NCI-H128 (cell line): ENCODE results near the gene RIPOR3.
"Not testable (repeated sequence)": the region's sequence is repeated elsewhere in the genome, so short reads cannot be mapped to it uniquely, and the experiment has no call there.

ENCODE experiments used
- DNase-seq: peaks from one replicate; lab custom pipeline; 2025; ENCODE audit not compliant: unreplicated experiment; lab: John Stamatoyannopoulos, UW

RIPOR3 gene

GRCh38 chr20:50663095-50663821 lies 28.1 kb downstream of the RIPOR3 start:
- DNase-seq = no peak

- no peak for DNase-seq
These were observed 31.2 kb downstream of the RIPOR3 start for GRCh38 chr20:50659975-50660670.

- DNase-seq = no peak
These were observed 32.5 kb downstream of the RIPOR3 start for GRCh38 chr20:50658804-50659380.

DNA sequence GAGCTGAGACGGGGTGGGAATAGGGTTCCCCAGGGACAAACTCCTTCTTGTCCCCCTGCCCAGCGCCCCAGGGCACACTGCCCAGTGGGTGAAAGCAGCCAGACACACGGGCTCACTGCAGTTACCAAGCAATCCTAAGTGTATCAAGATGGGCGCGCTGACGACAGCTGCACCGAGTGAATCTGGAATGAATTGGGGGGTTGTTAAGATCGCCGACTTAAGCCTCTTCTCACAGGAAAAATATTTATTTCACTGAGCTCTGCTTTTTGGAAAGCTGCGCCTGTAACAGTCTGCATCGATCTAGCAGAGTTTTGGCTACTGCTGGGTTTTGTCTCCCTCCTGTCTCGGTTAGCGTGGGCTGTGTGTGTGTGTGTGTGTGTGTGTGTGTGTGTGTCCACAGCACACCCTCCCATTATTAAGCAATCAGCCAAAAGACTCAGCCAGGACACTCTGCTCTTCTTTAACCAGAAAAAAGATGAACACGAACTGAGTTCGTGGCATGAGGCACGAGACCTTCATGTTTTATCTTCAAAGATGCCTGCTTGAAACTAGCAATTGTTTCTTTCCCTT lies 35.9 kb downstream of the RIPOR3 start:
- no peak for DNase-seq

DNA sequence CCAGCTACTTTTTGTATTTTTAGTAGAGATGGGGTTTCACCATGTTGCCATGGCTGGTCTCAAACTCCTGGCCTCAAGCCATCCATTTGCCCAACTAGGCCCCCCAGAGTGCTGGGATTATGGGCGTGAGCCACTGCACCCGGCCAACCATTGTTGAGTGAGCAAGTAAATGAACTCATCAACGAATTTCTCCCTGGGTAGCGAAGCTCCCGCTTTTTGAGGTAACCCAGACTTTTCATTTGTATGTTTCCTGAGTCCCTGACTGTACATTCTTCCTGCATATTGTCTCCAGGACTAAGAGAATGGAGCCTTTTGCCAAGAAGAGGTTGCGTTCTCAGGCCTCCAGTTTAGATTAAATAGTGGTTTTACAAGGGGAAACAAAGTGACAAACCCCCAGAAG lies 36.4 kb downstream of the RIPOR3 start:
- no peak for DNase-seq

GRCh38 chr20:50652702-50653294 lies 38.5 kb downstream of the RIPOR3 start:
- no peak for DNase-seq

DNA sequence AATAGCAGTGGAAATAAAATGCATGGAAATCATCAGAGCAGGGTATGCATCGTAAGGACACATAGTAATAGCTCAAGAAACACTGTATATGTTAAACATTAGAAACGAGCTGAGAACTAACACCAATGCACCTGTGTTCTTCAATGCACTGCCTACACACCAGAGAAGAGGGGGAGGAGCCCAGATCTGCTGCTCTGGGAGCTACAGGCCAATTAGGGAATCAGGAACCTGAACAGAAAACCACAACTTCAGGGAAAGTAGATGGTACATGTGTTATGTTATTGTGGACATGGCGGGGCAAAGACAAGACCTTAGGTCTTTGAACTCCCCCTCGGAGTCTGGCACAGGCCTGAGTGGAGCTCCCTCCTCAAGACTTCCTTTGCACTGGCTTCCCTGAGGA lies 39.7 kb downstream of the RIPOR3 start:
- DNase-seq = no peak

DNA sequence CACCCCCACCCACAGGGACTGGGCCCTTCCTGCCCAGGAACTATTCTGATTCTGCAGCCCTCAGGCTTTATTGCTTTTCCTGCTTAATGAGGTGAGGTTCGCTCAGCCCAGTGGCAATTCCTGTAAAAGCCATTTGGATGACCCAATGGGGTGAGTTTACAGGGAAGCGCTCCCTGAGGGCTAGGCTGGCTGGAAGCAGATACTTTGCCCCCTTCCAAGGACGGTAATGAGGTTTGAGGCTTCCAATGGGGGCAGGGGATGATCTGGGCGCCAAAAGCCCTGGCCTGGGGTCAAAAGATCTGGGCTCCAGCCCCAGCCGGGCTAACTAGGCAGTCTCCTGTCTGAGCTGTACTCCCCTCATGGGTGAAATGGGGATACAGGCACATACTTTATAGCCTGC lies 41.8 kb downstream of the RIPOR3 start:
- DNase-seq = no peak

- DNase-seq = no peak
These were observed 42.7 kb downstream of the RIPOR3 start for GRCh38 chr20:50648651-50649050.

DNA sequence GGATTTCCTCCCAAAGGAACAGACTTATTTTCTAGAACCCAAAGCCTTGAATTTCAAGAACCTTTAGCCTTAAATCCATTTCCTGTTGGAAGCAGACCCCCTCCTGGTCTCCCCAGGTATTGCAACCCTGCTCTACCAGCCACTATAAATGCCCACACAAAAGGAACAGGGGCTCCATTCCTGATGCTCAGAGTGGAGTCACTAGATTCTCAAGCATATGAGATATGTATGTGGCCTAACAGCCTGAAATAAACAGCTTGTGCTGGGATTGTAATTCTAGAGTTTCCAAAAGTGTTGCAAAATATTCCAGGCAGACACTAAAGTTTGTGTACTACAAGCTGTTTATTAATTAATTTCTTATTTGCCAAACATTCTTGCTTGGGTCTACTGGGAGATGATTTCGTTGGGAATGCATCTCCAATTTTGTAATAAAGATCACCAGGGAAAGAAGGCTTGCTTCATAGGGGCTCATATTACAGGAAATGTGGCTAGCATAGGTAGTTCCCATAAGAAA lies 44.8 kb downstream of the RIPOR3 start:
- no peak for DNase-seq

DNA sequence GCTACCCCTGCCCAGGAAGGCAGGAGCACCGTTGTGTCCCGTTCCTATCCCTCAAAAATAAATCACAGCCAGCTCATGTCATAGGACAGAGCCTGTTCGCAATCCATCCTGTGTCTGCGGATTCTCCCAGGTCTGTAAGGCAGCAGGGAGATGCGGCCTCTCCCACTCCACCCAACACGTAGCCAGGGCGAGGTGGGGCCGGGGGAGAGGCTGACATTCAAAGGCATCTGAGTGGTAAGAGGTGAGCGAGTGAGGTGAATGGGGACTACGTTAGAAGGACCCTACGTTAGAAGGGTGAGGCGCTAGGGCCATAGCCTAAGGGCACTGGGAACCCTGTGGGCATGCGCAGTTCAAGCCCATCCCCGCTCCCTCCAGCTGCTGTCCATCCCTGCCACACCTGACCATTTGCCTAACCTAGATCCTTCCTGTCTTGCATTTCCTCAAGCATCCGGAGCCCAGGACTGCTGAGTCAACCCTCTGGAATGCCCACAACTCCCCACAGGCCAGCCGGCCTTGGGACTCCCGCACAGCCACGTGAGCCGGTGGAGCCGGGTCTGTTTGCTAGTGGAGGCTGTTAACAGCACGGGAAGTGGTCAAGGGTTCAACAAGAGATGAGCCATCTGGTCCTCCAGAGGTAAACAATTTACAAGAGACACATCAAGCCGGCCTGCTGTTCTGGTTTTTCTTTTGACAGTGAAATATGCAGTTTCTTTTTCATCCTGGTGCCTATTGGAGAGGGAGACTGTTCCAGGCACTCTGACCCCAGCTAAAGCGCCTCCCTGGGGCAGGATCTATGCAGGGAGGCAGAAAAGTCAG lies 45.9 kb downstream of the RIPOR3 start:
- no peak for DNase-seq

DNA sequence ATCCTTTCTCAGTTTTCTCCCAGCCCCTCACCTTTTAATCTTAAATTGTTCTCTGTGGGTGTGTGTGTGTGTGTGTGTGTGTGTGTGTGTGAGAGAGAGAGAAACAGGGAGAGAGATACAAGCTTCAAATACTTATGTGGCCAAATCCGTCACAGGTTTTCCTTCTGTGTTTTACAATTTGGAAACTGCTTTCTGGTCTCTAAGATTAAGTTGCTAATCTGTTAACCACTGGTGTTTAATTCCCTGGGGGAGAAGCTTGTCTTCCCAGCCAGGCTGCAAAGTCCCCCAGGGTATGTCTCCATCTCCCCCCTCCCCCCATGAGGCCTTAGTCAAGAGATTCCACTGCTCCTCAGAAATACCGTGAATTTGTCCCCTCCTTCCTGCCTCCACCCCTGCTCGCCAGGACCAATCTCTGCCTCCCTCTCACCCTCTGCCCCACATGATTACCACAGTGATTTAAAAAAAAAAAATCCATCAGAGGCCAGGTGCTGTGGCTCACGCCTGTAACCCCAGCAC lies 49.0 kb downstream of the RIPOR3 start:
- DNase-seq = no peak

- not testable (repeated sequence) for DNase-seq
These were observed 49.6 kb downstream of the RIPOR3 start for GRCh38 chr20:50641625-50642287.

GRCh38 chr20:50639971-50640711 lies 51.2 kb downstream of the RIPOR3 start:
- not testable (repeated sequence) for DNase-seq

DNA sequence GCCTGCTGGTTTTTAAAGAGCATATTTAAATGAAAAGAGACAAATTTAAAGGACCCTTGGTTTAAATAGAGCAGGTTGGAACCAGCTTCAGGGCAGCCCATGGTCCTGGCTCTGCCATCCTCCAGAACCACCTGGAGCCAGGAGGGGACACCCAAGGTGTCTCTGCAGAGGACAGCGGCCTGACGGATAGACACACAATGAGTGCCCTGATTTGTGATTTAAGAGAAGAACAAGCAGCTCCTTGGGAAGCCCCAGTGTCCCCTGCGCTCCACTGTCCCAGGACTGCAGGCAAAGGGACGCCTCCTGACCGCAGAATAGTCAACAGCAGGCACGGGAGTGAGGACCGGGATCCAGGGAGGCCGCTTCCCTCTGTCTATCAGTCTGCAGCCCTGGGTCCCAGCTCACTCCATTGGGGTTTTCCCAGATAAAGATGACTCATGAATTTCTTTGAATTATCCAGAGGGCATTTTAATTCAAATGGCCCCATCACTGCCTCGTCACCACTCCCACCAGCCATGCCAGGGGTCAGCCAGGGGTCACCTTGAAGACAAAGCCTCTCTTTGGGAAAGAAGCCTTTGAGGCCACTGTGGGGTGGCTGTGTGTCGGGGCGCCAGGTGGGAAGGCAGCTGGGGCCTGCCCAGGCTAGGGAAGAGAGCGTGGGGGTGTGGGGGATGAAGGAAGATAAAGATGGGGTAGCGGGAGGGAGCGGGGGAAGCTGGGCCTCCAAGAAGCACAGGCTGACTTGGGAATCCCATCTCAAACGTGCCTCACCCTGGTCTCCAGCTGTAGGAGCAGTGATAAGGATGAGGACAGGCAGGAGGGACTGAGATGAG lies 53.1 kb downstream of the RIPOR3 start:
- DNase-seq = not testable (repeated sequence)

- DNase-seq = no peak
These were observed 54.5 kb downstream of the RIPOR3 start for GRCh38 chr20:50636601-50637540.
